COR-L47 (cell line): ENCODE measurements around the gene METTL8.
"Not testable (repeated sequence)": the region's sequence is repeated elsewhere in the genome, so short reads cannot be mapped to it uniquely, and the experiment has no call there.

ENCODE experiments used
- DNase-seq: peaks from one replicate; lab custom pipeline; 2025; lab: John Stamatoyannopoulos, UW

METTL8 gene

DNA sequence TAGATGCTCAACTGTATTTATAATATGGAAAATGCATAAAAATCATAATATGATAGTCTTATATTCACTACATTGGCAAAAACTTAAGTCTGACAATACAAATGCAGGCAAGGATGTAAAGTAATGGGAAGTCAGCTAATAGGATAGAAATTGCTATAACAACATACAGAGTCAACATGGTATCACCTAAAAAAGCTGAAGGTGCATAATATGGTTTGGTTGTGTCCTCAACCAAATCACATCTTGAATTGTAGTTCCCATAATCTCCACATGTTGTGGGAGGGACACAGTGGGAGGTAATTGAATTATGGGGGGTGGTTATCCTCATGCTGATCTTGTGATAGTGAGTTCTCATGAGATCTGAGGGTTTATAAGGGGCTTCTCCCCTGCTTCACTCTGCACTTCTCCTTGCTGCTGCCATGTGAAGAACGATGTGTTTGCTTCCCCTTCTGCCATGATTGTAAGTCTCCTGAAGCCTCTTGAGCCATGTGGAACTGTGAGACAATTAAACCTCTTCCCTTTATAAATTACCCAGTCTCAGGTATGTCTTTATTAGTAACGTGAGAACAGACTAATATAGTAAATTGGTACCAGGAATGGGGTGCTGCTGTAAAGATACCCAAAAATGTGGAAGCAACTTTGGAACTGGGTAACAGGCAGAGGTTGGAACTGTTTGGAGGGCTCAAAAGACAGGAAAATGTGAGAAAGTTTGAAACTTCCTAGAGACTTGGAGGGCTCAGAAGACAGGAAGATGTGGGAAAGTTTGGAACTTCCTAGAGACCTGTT is 10.9 kb downstream of the METTL8 start:
- not testable (repeated sequence) for DNase-seq

DNA sequence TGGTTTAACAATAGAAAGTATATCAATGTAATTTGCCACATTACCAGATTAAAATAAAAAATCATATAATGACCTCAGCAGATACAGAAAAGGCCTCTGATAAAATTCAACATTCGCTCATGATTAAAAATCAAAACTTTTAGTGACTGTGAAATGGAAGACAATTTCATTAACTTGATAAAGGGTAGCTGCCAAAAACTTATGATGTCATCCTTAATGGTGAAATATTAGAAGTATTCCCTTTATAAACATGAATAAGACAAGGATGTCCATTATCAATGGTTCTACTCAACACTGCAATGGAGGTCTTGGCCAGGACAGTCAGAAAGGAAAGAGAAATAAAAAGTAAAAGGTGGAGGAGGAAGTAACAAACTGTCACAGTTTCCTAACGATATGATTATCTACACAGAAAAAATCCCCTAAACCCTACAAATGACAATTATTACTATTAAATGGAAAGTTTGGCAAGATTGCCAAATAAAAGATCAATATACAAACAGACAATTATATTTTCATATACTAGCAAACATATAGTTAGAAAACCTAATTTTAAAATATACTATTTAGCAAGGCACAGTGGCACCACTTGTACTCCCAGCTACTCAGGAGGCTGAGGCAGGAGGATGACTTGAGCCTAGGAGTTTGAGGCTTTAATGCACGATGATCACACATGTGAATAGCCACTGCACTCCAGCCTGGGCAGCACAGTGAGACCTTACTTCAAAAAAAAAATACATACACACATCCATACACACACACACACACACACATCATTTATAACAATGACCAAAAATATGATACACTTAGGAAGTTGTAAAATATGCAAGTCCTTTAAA is 12.8 kb downstream of the METTL8 start:
- DNase-seq = no peak

DNA sequence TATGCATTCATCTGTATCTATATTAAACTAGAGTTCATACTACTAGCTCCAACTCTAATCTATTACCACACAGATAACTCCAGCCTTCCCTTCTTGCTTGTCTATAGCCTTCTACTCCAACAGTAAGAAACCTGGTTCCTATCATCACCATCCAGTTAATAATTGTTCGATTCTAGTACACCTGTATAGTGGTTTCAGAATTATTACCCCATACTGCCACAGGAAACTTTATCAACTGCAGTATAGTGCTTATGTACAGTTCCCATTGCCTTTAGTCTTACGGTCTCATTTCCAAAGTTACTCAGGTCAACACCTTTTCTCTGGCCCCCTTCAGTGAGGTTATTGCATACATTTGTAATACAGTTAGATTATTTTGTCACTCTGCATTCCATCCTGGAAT is 14.5 kb downstream of the METTL8 start:
- DNase-seq = no peak

DNA sequence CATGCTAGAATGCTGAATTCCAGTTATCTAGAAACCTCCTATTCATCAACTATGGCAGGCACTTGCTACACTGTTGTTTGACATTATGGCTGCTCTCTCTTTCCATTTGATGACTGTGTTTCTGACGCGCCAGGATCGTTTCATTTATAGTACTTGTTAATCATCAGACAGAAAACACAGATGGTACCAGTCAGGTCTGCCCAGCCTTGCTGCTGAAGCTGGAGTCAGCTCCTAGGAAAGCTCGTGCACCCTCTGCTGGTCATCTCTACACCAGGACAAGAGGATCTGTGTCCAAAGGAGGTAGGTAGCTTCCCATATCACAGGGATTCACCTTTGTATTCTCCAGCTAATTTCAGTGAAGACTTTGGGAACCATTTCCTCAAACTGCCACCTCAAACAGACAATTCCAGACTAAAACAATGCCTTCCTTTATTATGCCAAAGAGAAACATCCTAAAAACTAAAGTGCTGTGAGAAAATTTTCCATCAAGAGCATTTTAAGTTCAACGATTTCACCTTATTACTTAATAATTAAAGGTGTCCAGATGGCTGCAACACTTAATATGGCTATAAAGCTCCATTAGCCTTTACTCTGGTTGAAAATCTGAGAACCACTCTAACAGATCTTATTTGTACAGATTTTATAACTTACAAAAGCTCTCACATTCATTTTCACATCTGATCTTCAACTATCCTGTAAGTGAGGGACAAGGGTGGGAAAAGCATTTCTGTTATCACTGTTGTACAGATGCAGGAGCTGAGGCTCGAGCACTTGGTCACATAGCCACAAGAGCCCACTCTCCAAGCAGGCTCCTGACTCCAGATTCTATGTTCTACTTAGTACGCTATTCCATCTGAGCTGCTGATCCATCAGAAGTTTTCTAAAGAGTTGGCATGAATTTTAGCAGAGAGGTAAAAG is 17.5 kb downstream of the METTL8 start:
- peak; percentile 94 for DNase-seq

DNA sequence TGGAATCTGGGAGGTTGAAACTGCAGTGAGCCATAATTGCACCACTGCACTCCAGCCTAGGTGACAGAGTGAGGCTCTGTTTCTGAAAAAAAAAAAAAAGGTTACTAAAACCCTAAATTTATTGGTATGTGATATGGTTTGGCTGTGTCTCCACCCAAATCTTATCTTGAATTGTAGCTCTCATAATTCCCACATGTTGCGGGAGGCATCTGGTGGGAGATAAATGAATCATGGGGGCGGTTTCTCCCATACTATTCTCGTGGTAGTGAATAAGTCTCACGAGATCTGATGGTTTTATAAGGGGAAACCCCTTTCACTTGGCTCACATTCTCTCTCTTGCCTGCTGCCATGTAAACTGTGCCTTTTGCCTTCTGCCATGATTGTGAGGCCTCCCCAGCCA is 19.1 kb downstream of the METTL8 start:
- not testable (repeated sequence) for DNase-seq

DNA sequence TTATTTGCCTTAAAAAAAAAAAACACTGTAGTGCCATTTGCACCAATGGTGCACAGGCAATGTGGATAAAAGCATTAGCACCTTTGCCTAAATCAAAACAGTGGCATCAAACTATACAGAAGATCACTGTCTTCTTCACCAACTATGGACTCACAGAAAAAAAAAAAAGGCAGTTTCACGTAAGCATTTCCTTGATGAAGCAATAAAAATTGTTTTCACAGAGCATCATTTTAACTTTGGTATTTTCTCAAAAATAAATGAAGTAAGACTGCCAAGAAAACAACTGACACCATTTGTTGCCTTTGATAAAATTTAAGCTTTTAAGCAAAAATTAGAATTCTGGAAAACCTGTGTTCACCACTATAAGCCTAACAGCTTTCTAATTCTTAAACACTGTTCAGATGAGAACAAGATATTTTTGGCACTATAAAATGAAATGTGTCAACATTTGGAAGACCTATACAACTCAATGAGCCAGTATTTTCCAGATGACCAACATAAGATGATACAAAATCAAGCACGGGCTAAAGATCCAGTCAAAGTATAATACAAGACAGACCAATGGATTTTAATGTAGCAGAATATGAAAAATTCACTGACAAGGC is 21.1 kb downstream of the METTL8 start:
- DNase-seq = no peak

DNA sequence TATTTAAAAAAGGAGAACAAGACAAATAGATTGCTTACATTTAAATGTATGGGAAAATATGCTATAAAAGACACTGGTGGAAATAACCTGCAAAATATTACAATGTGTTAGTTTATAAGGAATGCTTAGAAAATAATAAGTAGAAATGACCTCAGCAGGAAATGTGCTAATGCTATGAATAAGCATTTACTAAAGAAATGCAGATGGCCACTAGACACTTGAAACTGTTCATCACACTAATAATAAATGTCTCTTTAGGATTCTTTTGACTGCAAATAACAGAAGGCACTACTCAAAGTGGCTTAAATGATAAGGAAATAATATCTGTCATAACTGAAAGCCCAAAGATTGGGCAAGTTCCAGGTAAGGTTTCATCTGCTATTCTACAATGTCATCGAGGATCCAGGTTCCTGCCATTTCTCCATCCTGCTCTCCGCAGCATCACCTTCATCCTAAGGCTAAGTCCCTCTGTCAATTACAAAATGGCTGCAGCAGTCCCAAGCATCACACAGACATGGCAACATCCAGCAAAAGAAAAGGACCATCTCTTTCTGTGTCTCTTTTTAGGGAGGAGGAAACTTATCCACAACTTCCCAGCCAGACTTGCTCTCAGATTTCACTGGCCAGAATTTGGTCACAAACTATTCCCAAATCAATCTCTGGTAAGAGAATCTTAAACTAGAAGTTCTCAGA is 21.9 kb downstream of the METTL8 start:
- DNase-seq = no peak

DNA sequence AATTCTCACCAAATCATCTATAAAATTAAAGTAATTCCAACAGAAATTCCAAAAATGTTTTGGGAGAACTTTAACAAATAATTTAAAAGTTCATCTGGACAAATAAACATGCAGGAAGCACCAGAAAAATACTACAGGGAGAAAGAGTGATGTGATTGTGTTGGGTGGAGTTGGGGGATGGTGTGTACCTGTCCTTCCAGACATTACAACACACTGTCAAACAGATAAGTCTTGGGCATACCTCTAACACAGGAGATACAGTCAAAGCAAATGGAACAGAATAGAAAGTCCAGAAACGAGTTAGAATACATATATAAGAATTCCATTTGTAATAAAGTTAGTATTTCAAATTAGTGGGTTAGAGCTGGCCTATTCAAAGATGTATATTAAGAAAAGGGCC is 22.6 kb downstream of the METTL8 start:
- DNase-seq = no peak

DNA sequence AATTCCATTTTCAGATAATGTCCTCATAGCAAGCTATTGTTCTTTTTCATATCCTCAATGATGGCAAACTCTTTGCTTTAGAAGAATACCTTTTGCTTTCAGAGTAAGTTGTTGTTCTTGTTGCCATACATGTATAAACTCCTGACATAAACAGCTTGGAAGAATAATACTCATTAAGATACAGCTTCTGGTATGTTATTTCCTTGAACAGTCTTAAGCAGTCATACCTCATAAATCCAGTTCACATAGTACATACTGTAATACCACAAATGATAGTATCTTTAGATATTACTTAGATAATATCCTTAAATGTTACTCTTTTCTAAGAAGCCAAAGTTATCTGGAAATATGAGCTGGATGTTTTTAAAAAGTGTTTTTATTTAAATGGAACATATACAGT is 23.2 kb downstream of the METTL8 start:
- DNase-seq = no peak

DNA sequence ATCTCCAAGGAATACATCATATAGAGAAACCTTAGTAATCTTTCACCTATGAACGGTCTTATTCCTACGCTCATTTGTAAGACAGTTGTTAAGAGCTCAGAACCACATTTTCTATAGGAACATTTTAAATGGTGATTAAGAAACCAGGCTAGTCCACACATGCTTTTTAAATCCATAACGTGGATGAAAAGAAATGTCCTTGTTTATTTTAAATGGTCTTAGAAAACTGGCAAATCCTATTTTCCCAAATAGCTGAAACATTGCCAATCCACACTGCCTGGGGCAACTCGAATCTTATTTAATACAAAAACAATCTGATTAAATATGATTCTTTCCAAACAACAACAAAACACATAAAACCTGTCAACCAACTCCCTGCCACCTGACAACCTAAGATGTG is 23.7 kb downstream of the METTL8 start:
- DNase-seq = no peak

DNA sequence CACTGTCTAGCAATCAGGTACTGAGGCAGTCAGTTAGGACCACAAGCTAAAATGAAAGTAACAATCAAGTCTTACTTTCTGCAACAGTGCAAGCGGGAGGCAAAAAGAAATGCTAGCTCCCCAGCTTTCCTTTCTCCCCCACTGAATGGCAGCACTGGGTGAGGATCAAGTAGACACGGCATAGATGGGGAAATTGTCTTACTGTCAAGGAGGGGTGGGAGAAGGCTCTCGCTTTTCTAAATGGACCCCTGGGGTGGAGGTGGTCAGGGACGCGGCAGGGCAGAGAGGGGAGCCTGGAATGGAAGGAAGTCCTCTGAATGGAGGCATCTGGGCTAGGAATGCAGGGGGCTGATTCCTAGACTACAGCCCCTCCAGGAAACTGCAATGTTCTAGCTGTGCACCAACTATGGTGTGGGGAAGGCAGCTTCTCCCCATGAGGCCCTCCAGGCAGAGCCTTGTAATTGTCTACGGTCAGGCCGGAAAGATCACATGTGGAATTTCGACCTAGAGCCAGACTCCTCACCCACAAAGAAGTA is 24.3 kb downstream of the METTL8 start:
- peak; percentile 6 for DNase-seq

DNA sequence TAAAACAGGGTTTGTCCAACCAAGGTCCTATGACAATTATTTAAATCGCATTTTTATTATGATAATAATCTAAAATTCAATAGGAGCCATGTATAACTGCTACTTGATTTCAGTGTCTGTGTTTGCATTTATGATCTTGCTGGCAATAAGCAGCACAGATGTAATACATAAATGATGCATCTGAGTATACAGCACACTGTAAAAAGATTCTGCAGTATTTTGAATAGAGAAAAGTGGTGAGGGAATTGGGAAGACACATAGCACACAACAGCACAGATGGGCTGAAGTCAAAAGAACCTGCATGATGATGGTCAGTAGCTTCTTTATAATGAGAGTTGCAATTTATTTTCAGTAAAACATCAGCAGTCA is 26.1 kb downstream of the METTL8 start:
- DNase-seq = no peak

DNA sequence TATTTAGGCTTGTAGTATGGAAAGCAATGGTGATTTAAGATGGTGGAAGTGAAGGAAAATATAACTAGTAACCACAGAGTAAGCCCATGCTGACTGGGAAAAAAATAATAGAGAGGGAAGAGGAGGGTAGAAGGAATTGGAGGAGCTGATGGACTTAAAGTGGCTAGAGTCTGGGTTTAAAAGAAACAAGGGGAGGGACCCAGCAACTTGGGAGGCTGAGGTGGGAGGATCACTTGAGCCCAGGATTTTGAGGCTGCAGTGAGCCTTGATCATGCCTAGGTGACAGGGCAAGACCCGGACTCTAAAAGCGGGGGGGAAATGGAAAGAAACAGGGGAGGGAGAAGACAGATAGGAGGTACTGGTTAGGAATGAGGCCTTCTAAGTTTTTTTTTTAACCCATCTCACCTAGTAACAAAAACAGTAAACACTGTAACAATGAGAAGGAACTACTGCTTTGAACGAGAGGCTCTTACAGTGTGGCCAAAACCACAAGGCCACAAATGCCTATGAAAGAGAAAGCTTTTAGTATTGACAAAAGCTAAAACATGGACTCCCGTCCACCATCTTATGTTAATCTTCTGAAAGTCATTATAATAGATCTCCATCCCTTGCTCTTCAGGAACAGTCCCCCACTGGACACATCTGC is 26.6 kb downstream of the METTL8 start:
- no peak for DNase-seq

DNA sequence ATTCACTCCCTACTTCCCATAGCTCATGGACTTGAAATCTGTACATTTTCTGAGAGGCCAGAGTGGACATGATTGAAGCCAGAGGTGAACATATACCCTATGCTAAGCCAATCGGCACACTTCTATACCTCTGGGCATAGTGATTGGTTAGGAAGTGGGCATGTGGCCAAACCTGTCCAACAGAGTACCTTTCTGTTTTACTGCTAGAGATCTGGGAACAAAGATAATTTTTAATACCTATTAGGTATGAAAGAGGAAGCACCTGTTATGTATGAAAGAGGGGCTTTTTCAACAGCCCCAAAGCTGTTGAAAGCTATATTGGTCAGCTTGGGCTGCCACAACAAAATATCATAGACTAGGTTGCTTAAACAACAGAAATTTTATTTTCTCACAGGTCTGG is 27.7 kb downstream of the METTL8 start:
- no peak for DNase-seq

DNA sequence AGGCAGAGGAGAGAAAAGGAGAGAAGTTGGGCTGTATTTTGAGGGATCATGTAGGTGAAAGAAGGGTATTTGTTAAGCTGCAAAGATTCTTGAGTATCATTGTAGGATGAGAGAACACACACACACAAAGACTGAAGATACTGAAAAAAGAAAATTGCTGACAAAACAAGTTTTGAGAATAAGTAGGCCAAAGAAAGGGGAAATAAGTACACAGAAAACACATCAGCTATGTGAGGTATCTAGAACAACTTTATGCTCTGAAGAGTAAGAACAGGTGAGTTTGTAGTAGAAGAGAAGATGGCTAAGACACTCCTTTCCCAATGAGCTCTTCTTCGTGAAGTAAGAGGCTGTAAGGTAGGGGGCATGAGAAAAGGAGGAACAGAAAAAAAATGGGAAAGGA is 28.2 kb downstream of the METTL8 start:
- DNase-seq = no peak

DNA sequence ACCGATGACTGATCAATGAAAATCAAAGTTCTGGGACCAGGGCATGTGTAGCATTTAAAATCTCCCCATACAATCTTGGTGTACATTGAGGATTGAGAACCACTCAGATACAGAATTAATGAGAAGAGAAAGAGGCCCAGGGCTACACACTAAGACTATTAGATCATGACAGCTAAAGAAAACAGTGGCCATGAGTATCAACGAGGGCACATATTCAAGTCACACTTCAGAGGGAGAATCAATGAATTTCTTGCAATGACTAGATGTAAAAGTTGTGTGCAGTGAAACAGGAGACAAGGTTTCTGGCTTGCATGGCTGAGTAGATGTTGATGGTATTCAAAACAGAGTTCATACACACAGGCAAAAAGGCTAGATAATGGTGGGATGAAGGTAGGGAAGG is 29.1 kb downstream of the METTL8 start:
- no peak for DNase-seq

DNA sequence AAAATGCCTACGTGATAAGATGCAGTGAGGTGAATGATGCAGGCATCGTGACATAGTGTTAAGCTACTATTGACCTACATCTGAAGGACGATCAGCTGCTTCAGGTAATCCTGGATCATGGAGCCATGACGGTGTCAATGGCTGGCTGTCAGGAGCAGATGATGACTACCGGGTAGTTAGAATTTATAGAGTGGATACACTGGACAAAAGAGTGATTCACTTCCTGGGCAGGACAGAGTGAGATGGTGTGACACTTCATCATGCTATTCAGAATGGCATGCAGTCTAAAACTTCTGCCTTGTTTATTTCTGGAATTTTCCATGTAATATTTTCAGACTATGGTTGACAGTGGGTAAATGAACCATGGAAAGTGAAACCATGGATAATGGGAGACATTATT is 29.5 kb downstream of the METTL8 start:
- DNase-seq = no peak

DNA sequence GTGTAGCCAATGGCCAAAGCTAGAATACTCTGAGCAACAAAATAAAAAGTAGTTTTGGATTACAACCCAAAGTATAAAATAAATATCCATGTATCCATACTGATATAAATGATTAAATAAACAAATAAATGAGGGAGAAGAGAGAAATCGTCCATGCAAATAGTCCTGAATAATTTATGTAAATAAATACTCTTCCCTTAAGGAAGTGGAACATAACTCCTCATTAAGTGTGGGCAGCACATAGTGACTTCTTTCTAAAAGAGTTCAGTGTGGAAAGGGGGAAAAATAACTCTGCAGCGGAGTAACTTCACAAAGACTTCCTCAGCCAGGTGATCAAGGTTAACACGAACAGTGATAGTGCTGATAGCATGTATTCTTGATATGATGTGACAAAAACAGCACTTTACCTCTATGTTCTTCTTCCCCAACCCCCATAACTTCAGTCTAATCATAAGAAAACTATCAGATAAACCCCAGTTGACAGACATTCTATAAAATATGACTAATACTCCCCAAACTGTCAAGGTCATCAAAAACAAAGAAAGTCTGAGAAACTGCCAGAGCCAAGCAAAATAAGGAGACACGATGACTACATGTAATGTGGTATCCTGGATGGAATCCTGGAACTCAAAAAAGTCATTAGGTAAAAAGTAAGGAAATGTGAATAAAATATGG is 30.7 kb downstream of the METTL8 start:
- no peak for DNase-seq

DNA sequence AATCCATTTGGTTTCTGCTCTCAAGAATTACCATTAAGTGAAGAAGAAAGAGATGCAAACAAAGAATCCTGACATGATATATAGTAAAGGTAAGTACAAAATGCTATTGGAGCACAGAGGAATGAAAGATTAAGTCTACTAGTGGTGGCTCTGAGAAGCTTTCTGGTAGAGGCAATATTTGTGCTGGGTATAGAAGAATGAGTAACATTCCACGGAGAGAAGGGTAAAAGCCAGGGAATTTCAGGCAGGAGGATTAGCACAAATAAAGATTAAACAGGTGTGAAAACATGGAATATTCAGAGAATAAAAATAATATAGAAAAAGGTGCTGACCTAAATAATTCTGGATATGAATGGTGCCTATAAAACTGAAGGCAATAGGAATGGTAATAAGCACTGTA is 31.8 kb downstream of the METTL8 start:
- no peak for DNase-seq

DNA sequence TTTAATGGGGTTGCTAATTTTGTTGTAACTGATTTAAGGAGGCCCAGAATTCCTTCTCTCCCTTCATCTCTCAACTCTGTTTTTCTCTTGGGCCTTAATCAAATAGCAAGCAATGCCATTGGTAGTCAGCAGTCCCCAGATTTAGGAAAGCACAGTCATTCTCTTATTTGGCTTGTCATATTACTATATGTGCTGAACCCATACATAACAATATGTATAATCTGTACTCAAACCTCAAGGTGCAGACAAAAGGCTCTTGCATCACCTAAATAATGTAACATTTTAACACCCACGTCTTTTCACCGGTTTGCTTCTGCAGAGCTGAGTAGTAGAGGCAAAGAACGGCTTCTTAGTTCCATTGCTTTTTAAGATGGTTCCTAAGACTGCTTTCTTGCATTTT is 33.4 kb downstream of the METTL8 start:
- DNase-seq = no peak
